Stimulated activated CD8-positive, alpha-beta memory T cell treated with anti-CD3 and anti-CD28 coated beads, Interleukin-12 subunit alpha, Interleukin-12 subunit beta, amount 100 ng/mL, for 24 hours (primary cell): Measurements from ENCODE around the gene B4GALNT3.

Experiments
- DNase-seq: peaks from one replicate; pipeline ENCODE4 v3.0.0-alpha.2; 2020; ENCODE audit errors: extremely low read depth

B4GALNT3 gene

DNA sequence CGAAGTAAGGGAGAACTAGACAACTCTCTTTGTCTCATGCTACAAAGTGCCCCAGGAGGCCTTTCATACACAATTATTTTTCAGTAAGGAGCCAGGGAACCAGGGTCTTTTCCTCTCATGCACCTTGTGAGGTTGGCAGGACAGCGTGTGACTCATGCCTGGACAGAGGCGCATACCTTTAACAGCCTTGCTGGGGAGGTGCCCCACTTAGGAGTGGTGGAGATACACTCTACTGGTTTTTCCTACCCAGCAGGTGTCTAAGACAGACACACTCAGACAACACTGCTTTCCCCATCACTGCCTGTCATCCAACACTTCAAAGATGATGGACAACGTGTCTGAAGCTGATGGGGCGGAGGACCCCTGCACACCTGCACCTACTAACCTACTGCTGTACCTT lies 49.1 kb downstream of the B4GALNT3 start:
- no peak for DNase-seq

- no peak for DNase-seq
Observed at GRCh38 chr12:509500-509899, 49.8 kb downstream of the B4GALNT3 start.

DNA sequence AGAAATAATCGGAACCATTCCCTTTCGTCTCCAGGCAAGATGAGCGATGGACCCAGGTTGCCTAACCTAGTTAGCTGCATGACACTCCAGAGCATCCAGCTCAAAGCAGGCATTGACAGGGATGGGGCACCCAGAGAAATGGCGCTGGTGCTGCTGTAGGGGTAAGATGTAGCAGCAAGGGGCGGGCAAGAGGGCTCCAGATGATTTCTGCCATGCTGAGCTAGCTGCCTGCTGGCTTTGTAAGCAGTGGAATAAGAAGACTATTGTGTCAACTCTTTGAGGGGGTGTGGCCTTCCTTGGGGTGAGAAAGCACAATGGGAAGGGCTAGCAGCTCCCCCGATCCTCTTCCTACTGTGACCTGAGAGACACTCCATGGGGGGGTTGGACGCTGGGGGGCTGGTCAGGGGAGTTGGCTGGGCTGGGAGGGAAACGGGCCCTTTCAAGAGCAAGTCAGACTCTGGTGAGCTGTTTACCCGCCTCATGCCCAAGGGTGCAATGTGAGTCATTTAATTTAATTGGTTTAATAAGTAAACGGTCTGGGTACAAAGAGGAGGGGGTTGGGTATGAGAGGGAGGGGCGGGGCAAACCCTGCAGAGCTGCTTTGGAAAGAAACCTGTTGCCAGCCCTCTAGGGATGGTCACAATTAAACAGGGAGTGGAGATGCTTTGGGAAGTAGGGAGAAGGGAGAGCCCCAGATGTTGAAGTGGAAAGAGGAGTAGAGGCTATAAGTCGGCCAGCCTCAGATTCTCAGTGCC lies 50.5 kb downstream of the B4GALNT3 start:
- no peak for DNase-seq

DNA sequence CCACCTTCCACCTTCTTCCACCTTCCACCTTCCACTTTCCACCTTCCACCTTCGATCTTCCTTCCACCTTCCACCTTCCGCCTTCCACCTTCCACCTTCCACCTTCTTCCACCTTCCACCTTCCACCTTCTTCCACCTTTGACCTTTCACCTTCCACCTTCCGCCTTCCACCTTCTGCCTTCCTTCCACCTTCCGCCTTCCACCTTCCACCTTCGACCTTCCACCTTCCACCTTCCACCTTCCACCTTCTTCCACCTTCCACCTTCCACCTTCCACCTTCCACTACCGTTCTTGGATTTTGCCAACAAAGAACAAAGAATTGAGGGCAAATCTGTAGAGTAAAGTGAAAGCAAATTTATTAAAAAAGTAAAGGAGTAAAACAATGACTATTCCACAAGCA lies 53.2 kb downstream of the B4GALNT3 start:
- no peak for DNase-seq

GRCh38 chr12:513446-513845 lies 53.7 kb downstream of the B4GALNT3 start:
- no peak for DNase-seq

GRCh38 chr12:517538-517937 lies 57.8 kb downstream of the B4GALNT3 start:
- no peak for DNase-seq

DNA sequence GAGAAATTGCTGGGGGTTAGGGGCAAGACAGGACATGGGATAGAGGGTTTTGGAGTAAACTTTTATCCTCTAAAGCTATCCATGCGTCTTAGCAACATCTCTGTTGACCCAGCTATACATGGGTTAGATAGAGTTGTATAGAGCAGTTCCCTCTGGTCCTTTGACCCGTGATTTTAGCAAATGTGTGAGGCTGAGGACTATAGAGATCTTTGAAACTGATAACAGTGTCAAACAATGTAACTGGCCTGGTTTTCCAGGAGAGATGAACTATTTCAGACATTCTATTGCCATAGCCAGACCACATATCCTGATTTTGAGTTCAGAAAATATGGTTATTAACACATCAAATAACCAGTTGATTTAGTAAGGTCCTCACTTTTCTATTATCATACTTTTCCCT lies 60.4 kb downstream of the B4GALNT3 start:
- no peak for DNase-seq

- no peak for DNase-seq
Observed at GRCh38 chr12:522692-523378, 63.1 kb downstream of the B4GALNT3 start.

- no peak for DNase-seq
Observed at GRCh38 chr12:524167-524951, 64.6 kb downstream of the B4GALNT3 start.

GRCh38 chr12:526089-526488 lies 66.3 kb downstream of the B4GALNT3 start:
- no peak for DNase-seq

DNA sequence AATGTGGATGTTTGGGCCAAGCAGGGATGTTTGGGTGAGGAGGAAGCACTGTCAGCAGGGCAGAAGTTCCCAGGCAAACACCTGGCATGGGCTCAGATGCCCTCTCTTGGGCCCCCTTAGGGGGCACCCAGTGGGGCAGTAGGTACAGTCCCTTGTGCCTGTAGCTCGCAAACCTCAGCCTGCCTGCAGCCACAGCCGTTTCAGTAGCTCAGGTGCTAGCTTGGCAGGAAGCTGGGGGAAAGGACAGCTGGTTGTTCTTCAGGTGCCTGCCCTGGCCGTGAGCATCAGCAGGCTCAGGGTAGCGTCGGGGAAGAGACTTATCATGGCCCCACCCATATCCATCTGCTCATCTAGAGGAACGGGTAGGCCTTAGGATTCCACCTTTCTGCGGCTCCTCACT lies 67.5 kb downstream of the B4GALNT3 start:
- no peak for DNase-seq

- no peak for DNase-seq
Observed at GRCh38 chr12:527729-528128, 68.0 kb downstream of the B4GALNT3 start.

- no peak for DNase-seq
Observed at GRCh38 chr12:530308-530707, 70.6 kb downstream of the B4GALNT3 start.

GRCh38 chr12:530821-531220 lies 71.1 kb downstream of the B4GALNT3 start:
- no peak for DNase-seq

DNA sequence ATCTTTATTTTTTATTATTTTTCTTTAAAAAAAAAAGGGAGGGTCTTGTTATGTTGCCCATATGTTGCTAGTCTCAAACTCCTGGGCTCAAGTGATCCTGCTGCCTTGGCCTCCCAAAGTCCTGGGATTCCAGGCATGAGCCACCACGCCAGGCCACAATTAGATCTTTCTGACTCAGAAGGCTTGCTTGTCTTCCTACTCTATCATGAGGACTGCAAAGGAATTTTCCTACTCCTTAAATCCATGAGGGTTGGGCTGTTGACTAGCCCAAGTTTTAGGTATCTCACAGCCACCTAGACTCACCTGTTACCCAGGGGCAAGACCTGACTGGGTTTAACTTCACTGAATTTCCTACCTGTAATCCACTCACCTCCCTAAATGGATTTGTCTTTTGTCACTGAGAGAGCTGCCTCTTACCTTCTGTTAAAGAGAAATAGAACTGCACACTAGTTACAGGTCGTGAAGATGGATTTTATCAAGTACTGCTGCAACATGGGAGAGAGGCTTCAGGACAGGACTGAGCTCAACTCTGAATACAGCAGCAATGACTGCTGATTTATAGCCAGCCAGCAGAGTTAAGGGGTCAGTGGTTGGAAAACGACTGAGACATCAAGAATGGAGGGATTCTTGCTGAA lies 72.3 kb downstream of the B4GALNT3 start:
- no peak for DNase-seq

DNA sequence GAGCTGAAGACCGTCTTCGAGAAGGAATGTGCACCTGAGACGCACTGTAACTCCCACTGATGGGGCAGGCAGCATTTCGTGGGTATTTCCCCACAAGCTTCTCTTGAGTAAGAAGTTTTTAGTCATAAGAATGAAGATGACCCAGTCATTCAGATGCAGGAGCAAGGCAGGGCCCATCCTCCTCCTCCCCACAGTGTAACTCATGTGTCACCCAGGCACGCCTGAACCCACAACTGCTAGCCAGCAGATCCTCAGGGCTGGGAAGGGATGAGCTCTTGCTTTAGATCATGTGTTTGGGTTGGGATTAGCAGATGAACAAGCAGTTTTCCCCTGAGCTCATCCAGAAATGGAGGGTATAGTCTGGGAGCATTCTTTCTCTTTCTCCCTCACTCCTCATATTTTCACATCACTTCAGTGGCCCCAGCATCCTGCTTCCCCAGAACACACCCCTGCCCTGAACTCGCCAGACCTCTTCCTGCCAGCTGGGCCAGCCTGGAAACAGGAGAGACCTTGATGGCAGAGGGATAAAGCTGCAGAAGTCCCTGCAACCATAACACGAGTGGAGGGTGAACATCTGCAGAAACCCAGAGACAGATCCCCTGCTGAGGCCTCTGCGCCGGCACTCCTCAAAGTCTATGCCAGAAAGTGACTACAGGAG lies 73.3 kb downstream of the B4GALNT3 start:
- DNase-seq, result no peak

GRCh38 chr12:533718-534117 lies 74.0 kb downstream of the B4GALNT3 start:
- no peak for DNase-seq

- DNase-seq, result no peak
Observed at GRCh38 chr12:534216-534615, 74.5 kb downstream of the B4GALNT3 start.

DNA sequence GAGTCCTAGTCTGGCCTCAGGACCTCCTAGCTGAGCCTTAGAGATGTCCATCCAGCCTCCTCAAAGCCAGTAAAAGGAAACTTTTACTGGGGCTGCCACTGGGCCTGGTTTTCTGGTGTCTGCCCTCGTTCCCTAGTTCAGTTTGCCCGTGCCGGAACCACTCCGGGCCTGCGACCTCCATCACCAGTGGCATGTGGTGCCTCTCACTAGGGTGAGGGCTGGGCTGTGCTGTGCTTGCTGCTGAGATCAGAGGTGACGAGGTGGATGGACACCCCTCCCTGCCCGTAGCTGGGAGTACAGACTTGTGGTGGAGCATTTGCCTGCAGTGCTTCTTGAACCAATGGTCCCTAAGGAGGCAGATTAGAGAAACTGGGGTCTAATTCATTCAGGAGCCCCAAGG lies 75.7 kb downstream of the B4GALNT3 start:
- DNase-seq, result no peak

- no peak for DNase-seq
Observed at GRCh38 chr12:536751-537245, 77.1 kb downstream of the B4GALNT3 start.

- DNase-seq, result no peak
Observed at GRCh38 chr12:537772-538171, 78.0 kb downstream of the B4GALNT3 start.
